Common myeloid progenitor, CD34-positive (primary cell): Measurements from ENCODE around the gene OMP.

Source experiments
- CTCF ChIA-PET: fragments of 350-600 bp; sonication (Branson Sonifier 250); formaldehyde crosslinking; loops from one replicate; lab custom pipeline; 2021; ENCODE audit warnings: antibody characterized with exemption; lab: Charles Lee
- POLR2A ChIA-PET: fragments of 350-600 bp; sonication (Branson Sonifier 250); formaldehyde crosslinking; loops from one replicate; lab custom pipeline; 2021; ENCODE audit warnings: antibody characterized with exemption; lab: Charles Lee
- DNase-seq, 3 donors: peaks; one replicate each; pipeline versions ENCODE4 v3.0.0 to v3.0.0-alpha.2; 2013
- H3K27ac ChIP-seq, 2 experiments: 1 replicate in 1 of 2; 2 replicates in 1 of 2; pipeline ENCODE4 v1.7.0; 2013; ENCODE audit warnings: inconsistent platforms in 2 of 2, low read length in 2 of 2, mild to moderate bottlenecking in 2 of 2, low read depth in 1 of 2, moderate library complexity in 1 of 2; ENCODE audit not compliant: severe bottlenecking in 2 of 2, insufficient read depth in 1 of 2, poor library complexity in 1 of 2
- H3K27me3 ChIP-seq, 5 experiments: replicated peaks in 2 of 5; 1 replicate in 3 of 5; 2 replicates in 2 of 5; pipeline versions ENCODE4 v1.6.1 to v1.7.0; 2013; ENCODE audit warnings: low read length in 4 of 5, mild to moderate bottlenecking in 2 of 5, moderate library complexity in 2 of 5, inconsistent platforms in 1 of 5; ENCODE audit not compliant: insufficient read depth in 5 of 5, control insufficient read depth in 4 of 5
- H3K36me3 ChIP-seq, 4 experiments: 1 replicate in 2 of 4; 2 replicates in 2 of 4; pipeline versions ENCODE4 v1.6.1 to v1.7.0; 2013; ENCODE audit warnings: low read length in 3 of 4, control low read depth in 1 of 4, mild to moderate bottlenecking in 1 of 4; ENCODE audit not compliant: control insufficient read depth in 4 of 4, insufficient read depth in 4 of 4
- H3K4me1 ChIP-seq, 4 experiments: 1 replicate in 3 of 4; 2 replicates in 1 of 4; pipeline versions ENCODE4 v1.6.1 to v1.7.1; 2013; ENCODE audit warnings: low read length in 3 of 4, mild to moderate bottlenecking in 3 of 4, control low read depth in 1 of 4, inconsistent platforms in 1 of 4, moderate library complexity in 1 of 4; ENCODE audit not compliant: control insufficient read depth in 4 of 4, insufficient read depth in 4 of 4; ENCODE audit errors: control extremely low read depth in 1 of 4
- H3K4me3 ChIP-seq, 7 experiments: 1 replicate in 4 of 7; 2 replicates in 3 of 7; pipeline versions ENCODE4 v1.5.1 to v1.7.0; 2013; ENCODE audit warnings: mild to moderate bottlenecking in 7 of 7, low read length in 6 of 7, moderate library complexity in 6 of 7, inconsistent platforms in 2 of 7, low read depth in 2 of 7, control low read depth in 1 of 7; ENCODE audit not compliant: insufficient read depth in 4 of 7, control insufficient read depth in 1 of 7; ENCODE audit errors: extremely low read depth in 1 of 7
- H3K9me3 ChIP-seq, 5 experiments: 1 replicate in 4 of 5; 2 replicates in 1 of 5; pipeline versions ENCODE4 v1.6.1 to v1.7.1; 2013; ENCODE audit warnings: low read length in 4 of 5, mild to moderate bottlenecking in 2 of 5, inconsistent platforms in 1 of 5, low read depth in 1 of 5, moderate library complexity in 1 of 5; ENCODE audit not compliant: control insufficient read depth in 4 of 5, insufficient read depth in 2 of 5; ENCODE audit errors: control extremely low read depth in 1 of 5
- WGBS: methylation state at CpG from one replicate; pipeline ENCODE4 v1.1.5; 2013; ENCODE audit not compliant: insufficient coverage; 5-methylcytosine and 5-hydroxymethylcytosine counted together

The OMP gene

DNA sequence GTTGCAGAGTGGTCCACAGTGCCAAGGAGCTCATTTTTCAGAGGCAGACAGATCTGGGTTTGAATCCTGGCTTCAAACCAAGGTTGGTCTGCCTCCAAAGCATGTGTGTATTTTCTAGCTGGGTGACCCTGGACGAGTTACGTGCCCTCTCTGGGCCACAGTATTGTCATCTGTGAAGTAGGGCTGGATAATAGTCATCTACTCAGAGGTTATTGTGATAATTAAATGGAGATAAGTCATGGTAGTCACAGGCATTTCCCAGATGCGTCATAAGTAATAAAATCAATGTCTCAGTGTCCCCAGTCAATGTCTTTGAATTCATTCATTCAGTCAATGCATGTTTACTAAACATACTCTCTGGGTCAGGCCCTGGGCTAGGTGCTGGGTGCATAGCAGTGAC, 8.6 kb downstream of the OMP start:
- Histone ChIP-seq H3K36me3 (no peaks in the 10 kb centered on the region), H3K4me1 (no peaks in the 10 kb centered on the region), H3K9me3 (no peaks in the 10 kb centered on the region), H3K27me3 (no peaks in the 10 kb centered on the region), H3K4me3 (no peak overlapping the region), H3K27ac (no peak overlapping the region)
- CTCF ChIA-PET: interaction anchor here (1.1 to 6.8 kb wide), 7 partner anchors 10 to 419 kb away, joined by 3 to 42 read pairs (median 4); no protein-coding TSS in a partner anchor
- 80% methylated on average over 1 of the region's 3 CpGs for WGBS
- POLR2A ChIA-PET: no interaction called here
- no peak for DNase-seq

DNA sequence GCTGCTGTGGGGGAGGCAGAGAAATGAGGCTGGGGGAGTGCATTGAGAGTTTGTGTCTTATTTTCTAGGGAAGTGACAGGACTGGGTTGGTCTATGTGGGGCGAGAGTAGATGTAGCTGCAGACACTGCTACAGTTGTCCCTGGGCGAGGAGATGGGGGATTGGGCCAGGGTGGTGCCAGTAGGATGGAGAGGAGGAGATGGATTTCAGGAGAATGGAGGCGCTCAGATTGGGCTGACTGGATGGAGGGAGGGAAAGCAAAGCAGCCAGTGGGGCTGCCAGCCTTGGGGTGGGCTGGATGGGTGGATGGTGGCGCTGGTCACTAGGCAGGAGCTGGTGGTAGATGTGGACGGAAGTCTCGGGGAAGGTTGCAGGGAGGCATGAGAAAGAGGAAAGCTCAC, 9.3 kb downstream of the OMP start:
- no peaks in the 10 kb centered on the region for H3K9me3 ChIP-seq
- ChIA-PET CTCF (interaction anchor here (1.1 to 6.8 kb wide), 10 partner anchors 10 to 418 kb away, joined by 3 to 42 read pairs (median 6); partner anchors contain the start of genes MYO7A and OMP), POLR2A (no interaction called here)
- H3K4me1 ChIP-seq: no peaks in the 10 kb centered on the region
- no peak for DNase-seq
- H3K27ac ChIP-seq: no peak overlapping the region
- H3K27me3 ChIP-seq: no peaks in the 10 kb centered on the region
- no peaks in the 10 kb centered on the region for H3K36me3 ChIP-seq
- 98% methylated on average over 6 of the region's 6 CpGs for WGBS
- H3K4me3 ChIP-seq: no peak overlapping the region

DNA sequence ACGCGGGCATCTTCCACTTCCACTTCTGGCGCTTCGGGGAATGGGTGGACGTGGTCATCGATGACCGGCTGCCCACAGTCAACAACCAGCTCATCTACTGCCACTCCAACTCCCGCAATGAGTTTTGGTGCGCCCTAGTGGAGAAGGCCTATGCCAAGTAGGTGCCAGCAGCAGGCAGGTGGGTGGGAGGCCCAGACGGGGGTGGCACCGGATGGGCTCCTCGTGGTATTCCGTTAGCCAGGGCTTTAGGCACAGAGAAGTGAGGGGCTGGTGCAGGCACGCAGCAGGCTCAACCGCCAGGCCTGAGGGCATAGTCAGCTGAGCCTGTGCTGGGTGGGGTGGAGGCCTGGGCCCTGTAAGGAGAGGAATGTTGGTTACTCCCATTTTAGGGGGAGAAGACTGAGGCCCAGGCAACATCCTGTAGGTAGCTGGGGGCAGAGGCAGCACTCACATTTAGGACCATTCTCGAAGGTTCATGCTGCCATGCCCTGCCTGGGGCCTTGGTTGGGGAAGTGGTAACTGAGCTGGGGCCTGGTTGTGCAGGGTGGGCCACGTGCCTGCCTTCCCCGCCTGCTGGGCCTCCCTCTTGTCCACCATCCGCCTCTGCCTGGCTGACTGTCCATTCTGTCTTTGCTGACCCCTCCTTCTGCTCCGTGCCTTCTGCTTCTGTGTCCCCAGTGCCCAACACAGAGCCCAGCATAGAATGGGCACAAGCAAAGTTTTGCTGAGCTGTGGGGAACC, 10.2 kb downstream of the OMP start:
- H3K4me3 ChIP-seq: no peak overlapping the region
- H3K9me3 ChIP-seq: no peaks in the 10 kb centered on the region
- DNase-seq: no peak
- no peaks in the 10 kb centered on the region for H3K4me1 ChIP-seq
- no peak overlapping the region for H3K27ac ChIP-seq
- no peaks in the 10 kb centered on the region for H3K36me3 ChIP-seq
- no peaks in the 10 kb centered on the region for H3K27me3 ChIP-seq
- ChIA-PET CTCF (interaction anchor here (1.1 to 6.8 kb wide), 11 partner anchors 9 to 417 kb away, joined by 3 to 42 read pairs (median 6); partner anchors contain the start of genes MYO7A and OMP), POLR2A (no interaction called here)
- 95% methylated on average over 11 of the region's 20 CpGs for WGBS

GRCh38 chr11:77113382-77114088, 10.9 kb downstream of the OMP start:
- Histone ChIP-seq H3K4me1 (no peaks in the 10 kb centered on the region), H3K9me3 (no peaks in the 10 kb centered on the region), H3K27ac (no peak overlapping the region), H3K27me3 (no peaks in the 10 kb centered on the region), H3K36me3 (no peaks in the 10 kb centered on the region), H3K4me3 (no peak overlapping the region)
- CTCF ChIA-PET: interaction anchor here (1.1 to 6.8 kb wide), 11 partner anchors 8 to 74 kb away, joined by 3 to 42 read pairs (median 7); partner anchors contain the start of genes MYO7A and OMP
- peak; percentile 46 to 64 (median 56) for DNase-seq
- 81% methylated on average over 3 of the region's 8 CpGs for WGBS
- POLR2A ChIA-PET: no interaction called here

DNA sequence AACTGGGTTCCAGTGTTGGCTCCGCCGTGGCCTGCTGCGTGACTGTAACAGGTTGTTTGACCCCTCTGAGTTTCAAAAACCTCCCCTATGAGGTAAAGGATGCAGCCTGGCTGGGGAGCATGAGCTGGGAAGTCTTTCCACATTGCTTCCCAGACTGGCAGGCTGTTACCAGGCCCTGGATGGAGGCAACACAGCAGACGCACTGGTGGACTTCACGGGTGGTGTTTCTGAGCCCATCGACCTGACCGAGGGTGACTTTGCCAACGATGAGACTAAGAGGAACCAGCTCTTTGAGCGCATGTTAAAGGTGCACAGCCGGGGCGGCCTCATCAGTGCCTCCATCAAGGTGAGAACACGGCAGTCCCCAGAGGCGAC, 11.4 kb downstream of the OMP start:
- WGBS: 97% methylated on average over 11 of the region's 13 CpGs
- ChIA-PET CTCF (interaction anchor here (1.5 to 6.8 kb wide), 7 partner anchors 10 to 93 kb away, joined by 3 to 42 read pairs (median 11); partner anchors contain the start of genes MYO7A and OMP), POLR2A (no interaction called here)
- H3K27me3 ChIP-seq: no peaks in the 10 kb centered on the region
- no peak for DNase-seq
- no peak overlapping the region for H3K27ac ChIP-seq
- H3K4me3 ChIP-seq: no peak overlapping the region
- H3K4me1 ChIP-seq: no peaks in the 10 kb centered on the region
- no peaks in the 10 kb centered on the region for H3K9me3 ChIP-seq
- no peaks in the 10 kb centered on the region for H3K36me3 ChIP-seq

DNA sequence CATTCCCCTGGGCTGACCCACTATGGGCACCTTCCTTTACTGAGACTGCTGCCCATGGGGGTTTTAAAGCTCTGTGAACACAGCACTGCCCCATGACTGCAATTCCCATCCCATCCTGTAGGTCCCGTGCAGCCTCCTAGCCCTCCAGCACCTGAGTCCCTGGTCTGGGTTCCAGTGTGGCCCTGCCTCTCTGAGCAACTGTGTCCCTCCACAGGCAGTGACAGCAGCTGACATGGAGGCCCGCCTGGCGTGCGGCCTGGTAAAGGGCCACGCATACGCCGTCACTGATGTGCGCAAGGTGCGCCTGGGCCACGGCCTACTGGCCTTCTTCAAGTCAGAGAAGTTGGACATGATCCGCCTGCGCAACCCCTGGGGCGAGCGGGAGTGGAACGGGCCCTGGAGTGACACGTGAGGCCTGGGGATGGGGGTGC, 12.6 kb downstream of the OMP start:
- H3K27ac ChIP-seq: no peak overlapping the region
- CTCF ChIA-PET: interaction anchor here (0.8 to 6.8 kb wide), 7 partner anchors 11 to 94 kb away, joined by 3 to 42 read pairs (median 6); partner anchors contain the start of genes MYO7A and OMP
- WGBS: 96% methylated on average over 16 of the region's 16 CpGs
- DNase-seq: peak in 1 of 3 donors; percentile 19
- POLR2A ChIA-PET: no interaction called here
- no peaks in the 10 kb centered on the region for H3K36me3 ChIP-seq
- H3K27me3 ChIP-seq: no peaks in the 10 kb centered on the region
- no peaks in the 10 kb centered on the region for H3K4me1 ChIP-seq
- no peak overlapping the region for H3K4me3 ChIP-seq
- H3K9me3 ChIP-seq: no peaks in the 10 kb centered on the region
